Stimulated activated CD8-positive, alpha-beta memory T cell treated with anti-CD3 and anti-CD28 coated beads, Interleukin-12 subunit alpha, Interleukin-12 subunit beta, amount 100 ng/mL, for 24 hours (primary cell): Measurements from ENCODE around the gene ANKRD18B.
"Not testable (repeated sequence)": the region's sequence is repeated elsewhere in the genome, so short reads cannot be mapped to it uniquely, and the experiment has no call there.

ENCODE experiments used
- DNase-seq: peaks from one replicate; pipeline ENCODE4 v3.0.0-alpha.2; 2020; ENCODE audit errors: extremely low read depth

ANKRD18B gene

DNA sequence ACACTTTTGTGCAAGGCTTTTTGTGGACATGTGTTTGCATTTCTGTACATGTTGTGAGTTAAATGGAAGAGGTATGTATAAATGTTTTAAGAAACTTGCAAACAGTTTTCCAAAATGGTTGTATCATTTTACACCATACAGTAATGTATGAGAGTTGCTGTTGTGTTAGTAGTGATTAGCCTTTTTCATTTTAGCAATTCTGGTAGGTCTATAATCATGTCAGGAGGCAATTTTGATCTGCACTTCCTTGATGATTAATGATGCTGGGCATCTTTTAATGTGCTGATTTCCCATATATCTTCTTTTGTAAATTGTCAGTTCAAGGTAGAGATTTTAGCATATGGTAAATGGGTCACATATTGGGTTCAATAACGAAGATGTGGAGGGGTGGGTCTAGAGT, 87.3 kb downstream of the ANKRD18B start:
- DNase-seq = no peak

DNA sequence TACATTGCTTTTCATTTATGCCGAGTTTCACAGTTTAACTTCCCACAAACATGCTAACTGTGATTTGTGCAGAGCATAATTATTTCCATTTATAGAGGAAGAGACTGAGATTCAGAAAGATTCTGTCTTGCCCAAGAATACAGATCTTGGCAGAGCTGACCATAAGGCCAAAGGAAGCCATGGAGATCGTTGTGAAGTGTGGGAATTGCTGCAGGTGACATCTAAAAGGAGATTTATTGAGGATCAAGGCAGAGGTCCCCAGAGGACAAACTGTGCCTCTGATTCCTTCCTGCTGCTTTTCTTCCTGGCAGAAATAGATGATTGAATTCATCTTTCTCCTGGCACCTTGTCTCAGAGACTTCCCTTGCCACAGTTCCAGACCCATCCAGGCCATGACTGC, 88.4 kb downstream of the ANKRD18B start:
- DNase-seq = not testable (repeated sequence)

DNA sequence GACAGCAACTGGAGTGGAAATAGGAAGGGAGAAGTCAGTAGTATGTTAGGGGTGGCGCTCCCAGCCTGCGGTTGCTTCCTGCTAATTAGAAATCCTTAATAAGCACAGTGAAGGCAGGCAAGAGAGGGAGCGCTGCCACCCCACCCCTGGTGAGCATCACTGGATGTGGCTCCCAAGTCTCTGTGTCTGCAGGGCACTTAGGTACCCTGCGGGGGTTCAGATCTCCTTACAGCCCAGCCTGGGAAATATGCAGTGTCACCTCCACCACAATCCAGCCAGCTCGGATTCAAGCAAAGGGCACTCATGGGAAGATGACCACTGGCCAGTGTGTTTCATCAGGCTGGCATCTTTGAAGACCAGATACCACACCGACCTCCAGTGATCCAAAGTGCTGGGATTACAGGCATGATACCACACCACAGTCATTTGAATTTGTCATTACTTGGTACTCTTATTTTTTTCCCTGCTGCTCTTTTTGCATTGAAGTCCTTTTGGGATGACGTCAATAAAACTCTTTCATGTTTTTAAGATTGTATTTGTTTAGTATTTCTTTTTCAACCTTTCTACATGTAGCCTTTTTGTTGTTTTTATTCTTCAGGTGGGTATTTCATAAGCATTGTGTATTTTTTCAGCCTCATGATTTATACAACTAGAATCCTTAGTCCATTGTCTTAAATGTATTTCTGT, 90.1 kb downstream of the ANKRD18B start:
- DNase-seq = no peak

DNA sequence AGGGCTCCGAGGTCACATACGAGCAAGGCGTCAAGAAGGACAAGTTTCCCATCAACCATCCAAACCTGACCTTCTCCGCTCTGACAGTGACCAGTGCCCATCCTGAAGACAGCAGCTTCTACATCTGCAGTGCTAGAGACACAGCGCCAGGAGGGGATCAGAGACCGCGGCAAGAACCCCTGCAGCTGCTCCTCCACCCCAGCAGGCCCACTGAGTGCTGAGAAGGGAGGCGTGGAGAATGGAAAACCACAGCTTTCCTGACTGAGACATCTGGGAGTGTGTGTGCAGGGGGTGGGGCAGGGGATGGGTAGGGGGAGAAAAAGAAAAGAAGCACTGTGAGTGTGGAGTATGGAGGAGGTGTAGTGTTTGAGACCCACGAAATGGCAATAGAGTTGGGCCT, 94.3 kb downstream of the ANKRD18B start:
- not testable (repeated sequence) for DNase-seq

GRCh38 chr9:33619666-33620404, 95.8 kb downstream of the ANKRD18B start:
- no peak for DNase-seq

DNA sequence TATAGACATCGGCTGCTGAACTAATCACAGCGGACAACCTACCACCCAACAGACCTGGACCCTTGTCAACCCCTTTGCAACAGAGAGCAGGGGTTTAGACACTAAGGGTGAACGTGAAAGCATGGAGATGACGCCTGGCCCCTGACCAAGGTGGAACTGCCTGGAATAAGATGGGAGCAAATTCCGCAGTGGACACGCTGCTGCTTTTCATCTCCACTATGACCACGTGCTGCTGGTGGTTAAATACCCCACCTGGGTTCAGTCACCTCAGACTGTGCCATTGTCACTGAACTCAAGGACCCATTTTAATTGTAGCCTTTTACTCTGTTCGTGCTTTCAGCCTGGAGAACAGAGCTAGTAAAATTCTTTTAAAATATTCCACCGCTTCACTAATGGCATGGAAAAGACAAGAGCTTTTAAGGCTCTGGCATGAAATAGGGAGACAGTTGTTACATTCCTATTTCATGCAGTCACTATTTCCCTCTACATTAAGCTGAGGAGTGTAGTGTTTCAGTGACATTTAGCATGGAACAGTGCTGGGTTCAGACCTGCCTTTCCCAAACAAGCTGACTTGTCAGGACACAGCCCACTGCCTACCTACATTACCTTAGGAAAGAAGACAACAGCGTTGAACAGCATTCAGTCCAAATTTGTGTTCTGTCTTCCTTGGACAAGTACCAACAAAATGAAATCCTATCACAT, 96.8 kb downstream of the ANKRD18B start:
- DNase-seq = no peak
